ENCODE results near the gene MVK. TPM values are rescaled to one million over a fixed set of nuclear protein-coding genes. Genes with fewer than 3 reads are reported as not detected.

MVK gene
- total RNA-seq, 1 experiment from 2014 or later = 18.1 TPM

DNA sequence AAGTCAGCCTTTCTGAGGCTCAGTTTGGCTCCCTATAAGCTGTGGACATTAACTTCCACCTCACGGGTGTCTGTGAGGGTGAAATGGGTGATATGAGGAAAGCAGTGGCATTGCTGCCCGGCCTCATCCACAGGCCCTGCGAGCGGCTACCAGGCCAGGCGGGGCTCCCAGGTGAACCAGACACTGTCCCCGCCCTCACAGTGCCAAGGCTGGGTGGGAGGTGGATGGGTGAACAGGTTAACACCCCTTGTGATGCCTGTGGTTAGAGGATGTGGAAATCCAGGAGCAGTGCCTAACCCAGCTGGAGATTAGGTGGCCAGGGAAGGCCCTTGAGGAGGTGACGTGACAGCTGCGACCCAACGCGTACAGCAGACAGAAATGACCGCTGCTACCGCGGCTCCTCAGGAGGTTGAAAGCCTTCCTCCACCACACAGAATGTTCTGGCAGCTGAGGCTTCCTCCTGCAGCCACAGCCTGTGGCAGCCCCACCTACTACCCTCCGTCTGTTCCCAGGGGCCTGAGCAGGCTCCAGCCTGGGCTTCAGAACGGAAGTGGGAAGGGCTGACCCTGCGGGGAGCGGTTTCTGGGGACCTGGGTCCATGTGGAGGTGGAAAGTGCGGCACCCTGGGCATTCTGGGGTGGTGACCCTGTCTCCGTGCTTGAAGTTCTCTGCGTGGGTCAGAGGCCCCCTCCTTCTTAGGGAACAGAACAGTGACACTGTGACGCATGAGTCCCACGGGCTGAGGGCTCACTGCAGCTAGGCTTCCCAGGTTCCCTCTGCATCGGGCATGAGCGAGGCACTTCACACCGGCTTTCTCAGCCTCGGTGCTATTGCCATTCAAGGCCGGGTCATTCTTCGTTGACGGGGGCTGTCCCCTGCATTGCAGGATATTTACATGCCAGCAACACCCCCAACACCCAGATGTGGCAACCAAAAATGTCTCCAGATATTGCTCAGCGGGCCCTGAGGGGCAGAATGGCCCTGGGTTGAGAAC, 10.0 kb upstream of the MVK start:
- no peak overlapping the region for H3K27ac ChIP-seq
- H3K4me1 ChIP-seq (replicated peaks) = no peaks in the 10 kb centered on the region
- no peak overlapping the region for H3K4me3 ChIP-seq
- DNase-seq (ENCODE audit: low read depth in 1 of 2, low spot score in 2 of 2) = no peak
- H3K36me3 ChIP-seq = peaks cover 9% of the 10 kb centered on the region
- H3K27me3 ChIP-seq (replicated peaks) = no peaks in the 10 kb centered on the region
- H3K9me3 ChIP-seq (replicated peaks) = no peaks in the 10 kb centered on the region

DNA sequence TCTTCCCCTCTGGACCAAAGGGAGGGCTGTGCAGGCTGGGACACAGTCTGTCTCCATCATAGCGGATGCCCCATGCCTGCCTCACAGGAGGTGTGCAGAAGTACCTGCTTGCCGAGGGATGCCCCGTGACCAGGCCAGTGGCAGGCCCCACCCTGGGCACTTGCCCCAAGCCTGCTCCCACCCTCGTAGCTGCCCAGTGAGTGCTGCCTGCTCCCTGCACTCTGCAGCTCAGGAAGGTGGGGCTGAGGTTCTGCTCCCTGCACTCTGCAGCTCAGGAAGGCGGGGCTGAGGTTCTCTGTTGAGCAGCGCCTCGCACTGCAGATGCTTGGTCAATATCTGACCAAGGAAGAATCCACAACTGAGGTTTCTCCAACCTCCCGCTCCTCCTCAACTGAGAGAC, 7.2 kb upstream of the MVK start:
- Histone ChIP-seq H3K36me3 (peaks cover 9% of the 10 kb centered on the region), H3K9me3 (replicated peaks) (no peaks in the 10 kb centered on the region), H3K27ac (no peak overlapping the region), H3K4me3 (no peak overlapping the region), H3K4me1 (replicated peaks) (no peaks in the 10 kb centered on the region), H3K27me3 (replicated peaks) (no peaks in the 10 kb centered on the region)
- no peak for DNase-seq (ENCODE audit: low read depth in 1 of 2, low spot score in 2 of 2)

DNA sequence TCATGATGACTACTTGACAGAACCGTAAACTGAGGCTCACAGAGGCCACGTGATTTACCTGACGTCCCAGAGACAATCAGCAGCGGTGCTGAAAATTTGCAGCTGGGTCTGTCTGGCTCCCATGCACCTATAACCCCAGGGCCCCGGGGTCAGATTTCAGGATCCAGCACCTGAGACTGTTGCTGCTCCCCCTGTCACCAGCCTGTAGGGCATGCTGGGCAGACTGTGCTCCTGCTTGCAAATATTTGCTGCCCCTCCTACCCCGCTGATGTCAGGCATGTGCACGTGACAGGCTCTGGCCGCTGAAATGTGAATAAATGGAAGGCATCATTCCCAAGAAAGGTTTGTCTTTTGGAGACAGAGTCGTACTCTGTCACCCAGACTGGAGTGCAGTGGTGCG, 6.3 kb upstream of the MVK start:
- Histone ChIP-seq H3K27ac (no peak overlapping the region), H3K27me3 (replicated peaks) (no peaks in the 10 kb centered on the region), H3K9me3 (replicated peaks) (no peaks in the 10 kb centered on the region), H3K4me3 (no peak overlapping the region), H3K4me1 (replicated peaks) (no peaks in the 10 kb centered on the region), H3K36me3 (peaks cover 9% of the 10 kb centered on the region)
- DNase-seq (ENCODE audit: low read depth in 1 of 2, low spot score in 2 of 2) = no peak

DNA sequence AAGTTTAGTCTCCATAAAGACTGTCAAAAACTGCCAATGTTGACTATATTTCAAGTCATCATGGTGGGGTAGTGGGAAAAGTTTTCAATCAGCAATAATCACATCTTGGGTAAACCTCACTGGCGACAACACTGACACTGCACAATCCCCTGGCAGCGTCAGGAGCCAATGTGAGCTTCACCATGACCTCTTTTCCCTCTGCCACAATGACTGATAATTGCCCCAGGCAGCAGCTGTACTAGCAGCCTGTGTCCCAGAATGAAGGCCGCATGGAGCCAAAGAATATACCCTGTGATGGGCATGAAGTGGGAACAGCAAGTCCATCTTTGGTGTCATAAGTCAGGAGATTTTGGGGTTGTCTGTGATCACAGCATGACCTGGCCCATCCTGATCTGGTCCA, 5.6 kb upstream of the MVK start:
- Histone ChIP-seq H3K9me3 (replicated peaks) (no peaks in the 10 kb centered on the region), H3K4me3 (no peak overlapping the region), H3K27ac (no peak overlapping the region), H3K27me3 (replicated peaks) (no peaks in the 10 kb centered on the region), H3K4me1 (replicated peaks) (peaks cover 6% of the 10 kb centered on the region), H3K36me3 (peaks cover 9% of the 10 kb centered on the region)
- no peak for DNase-seq (ENCODE audit: low read depth in 1 of 2, low spot score in 2 of 2)

DNA sequence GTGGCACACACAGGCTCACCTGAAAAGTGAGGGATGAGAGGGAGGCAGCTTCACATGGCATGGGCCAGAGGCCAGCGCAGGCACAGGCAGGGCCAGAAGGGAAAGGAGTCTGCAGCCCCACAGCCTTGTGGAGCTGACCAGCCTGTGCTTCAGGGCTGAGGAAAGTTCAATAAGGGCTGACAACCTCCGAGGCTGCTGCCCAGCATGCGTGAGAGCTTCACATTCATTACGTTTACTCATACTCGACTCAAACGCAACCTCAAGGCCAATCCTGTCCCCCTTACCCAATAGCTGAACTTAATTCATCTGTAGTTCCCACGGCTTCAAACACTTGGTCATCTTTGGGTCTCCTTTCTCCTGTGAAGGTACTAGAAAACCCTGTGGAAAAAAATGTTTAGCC, 5.1 kb upstream of the MVK start:
- no peaks in the 10 kb centered on the region for H3K9me3 ChIP-seq (replicated peaks)
- no peak overlapping the region for H3K27ac ChIP-seq
- peaks cover 9% of the 10 kb centered on the region for H3K4me1 ChIP-seq (replicated peaks)
- H3K4me3 ChIP-seq = no peak overlapping the region
- H3K36me3 ChIP-seq = peaks cover 7% of the 10 kb centered on the region
- no peaks in the 10 kb centered on the region for H3K27me3 ChIP-seq (replicated peaks)
- DNase-seq (ENCODE audit: low read depth in 1 of 2, low spot score in 2 of 2) = no peak

DNA sequence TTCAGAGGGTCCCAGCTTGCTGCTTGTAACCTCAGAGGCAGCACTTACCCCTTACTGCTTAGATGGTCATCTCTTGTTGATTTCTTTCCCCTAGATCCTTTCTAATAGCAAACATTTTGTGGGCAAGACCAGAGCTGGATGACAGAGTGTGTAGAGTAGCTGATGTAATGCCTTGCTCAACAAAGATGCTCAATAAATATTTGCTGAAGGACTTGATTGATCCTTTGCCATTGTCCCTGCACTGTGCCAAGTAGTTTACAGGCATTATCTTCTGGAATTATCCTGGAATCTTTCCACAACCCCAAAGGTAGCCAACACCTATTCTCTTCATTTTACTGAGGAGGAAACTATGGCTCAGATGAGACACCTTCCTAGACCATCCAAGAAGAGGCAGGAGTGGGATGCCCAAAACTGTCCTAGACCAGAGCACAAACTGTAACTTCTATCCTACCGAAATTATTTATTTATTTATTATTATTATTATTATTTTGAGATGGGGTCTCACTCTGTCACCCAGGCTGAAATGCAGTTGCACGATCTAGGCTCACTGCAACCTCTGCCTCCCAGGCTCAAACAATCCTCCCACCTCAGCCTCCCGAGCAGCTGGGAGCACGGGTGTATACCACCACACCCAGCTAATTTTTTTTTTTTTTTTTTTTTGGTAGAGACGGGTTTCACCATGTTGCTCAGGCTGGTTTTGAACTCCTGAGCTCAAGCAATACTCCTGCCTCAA, 1.7 kb upstream of the MVK start:
- no peaks in the 10 kb centered on the region for H3K9me3 ChIP-seq (replicated peaks)
- H3K27ac ChIP-seq = no peak overlapping the region
- no peak for DNase-seq (ENCODE audit: low read depth in 1 of 2, low spot score in 2 of 2)
- no peak overlapping the region for H3K4me3 ChIP-seq
- H3K36me3 ChIP-seq = peaks cover 16% of the 10 kb centered on the region
- no peaks in the 10 kb centered on the region for H3K27me3 ChIP-seq (replicated peaks)
- H3K4me1 ChIP-seq (replicated peaks) = peaks cover 16% of the 10 kb centered on the region

DNA sequence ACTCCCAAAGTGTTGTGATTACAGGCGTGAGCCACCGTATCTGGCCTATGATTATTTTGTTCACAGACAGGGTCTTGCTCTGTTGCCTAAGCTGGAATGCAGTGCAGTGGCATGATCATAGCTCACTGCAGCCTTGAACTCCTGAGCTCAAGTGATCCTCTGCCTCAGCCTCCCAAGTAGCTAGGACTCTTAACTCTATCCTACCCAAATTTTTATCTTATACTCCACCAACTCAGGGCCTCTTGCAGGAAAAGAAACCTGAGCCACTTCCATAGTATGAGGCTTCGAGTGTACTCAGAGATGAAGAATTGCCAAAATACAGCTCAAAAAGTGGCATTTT, 1.1 kb upstream of the MVK start:
- peak overlapping the region; percentile 73; the same call in 1 of the 2 replicates for H3K27ac ChIP-seq
- no peak for DNase-seq (ENCODE audit: low read depth in 1 of 2, low spot score in 2 of 2)
- H3K4me3 ChIP-seq = peak overlapping the region; percentile 81
- H3K27me3 ChIP-seq (replicated peaks) = no peaks in the 10 kb centered on the region
- H3K36me3 ChIP-seq = peaks cover 22% of the 10 kb centered on the region
- H3K4me1 ChIP-seq (replicated peaks) = peaks cover 16% of the 10 kb centered on the region
- no peaks in the 10 kb centered on the region for H3K9me3 ChIP-seq (replicated peaks)

DNA sequence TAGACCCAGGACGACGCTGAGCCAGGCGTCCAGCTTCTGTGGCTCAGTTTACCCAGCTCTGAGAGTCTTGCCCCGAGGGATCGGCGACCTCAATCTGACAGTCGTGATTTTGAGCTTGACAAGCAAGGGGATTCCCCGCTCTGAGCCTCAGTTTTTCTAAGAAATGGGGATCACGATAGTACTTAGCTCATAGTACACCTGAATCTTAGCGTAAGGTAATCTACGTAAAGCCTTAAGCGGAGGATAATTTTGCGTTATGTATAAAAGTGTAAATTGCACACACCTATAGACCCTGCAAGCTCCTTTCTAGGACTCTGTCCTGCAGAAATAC, 285 bp downstream of the MVK start:
- H3K9me3 ChIP-seq (replicated peaks) = no peaks in the 10 kb centered on the region

DNA sequence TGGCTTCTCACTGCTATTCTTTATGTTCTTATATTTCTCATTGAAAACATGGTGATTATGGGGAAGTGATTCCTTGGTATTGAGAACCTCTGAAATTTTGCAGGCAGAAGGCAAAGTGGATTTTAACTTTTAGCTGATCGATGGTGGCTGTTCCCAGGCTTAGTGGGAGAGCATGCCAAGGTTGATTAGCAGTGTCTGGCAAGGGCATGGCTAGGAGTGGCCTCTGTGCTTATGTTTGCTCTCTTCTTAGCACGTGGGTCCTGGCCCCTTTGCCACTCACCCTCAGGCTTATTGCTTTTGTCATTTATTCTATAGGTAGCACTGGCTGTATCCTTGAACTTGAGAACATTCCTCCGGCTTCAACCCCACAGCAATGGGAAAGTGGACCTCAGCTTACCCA, 2.1 kb downstream of the MVK start:
- Histone ChIP-seq H3K27ac (no peak overlapping the region), H3K36me3 (peaks cover 41% of the 10 kb centered on the region), H3K9me3 (replicated peaks) (no peaks in the 10 kb centered on the region), H3K4me3 (no peak overlapping the region), H3K4me1 (replicated peaks) (peaks cover 16% of the 10 kb centered on the region), H3K27me3 (replicated peaks) (no peaks in the 10 kb centered on the region)
- DNase-seq (ENCODE audit: low read depth in 1 of 2, low spot score in 2 of 2) = no peak

More for the DNA sequence above, 285 bp downstream of the MVK start:
- Histone ChIP-seq H3K27ac (0 out of 2 replicates have a peak overlapping the region, but pooled peaks have one; percentile 2), H3K4me3 (peak overlapping the region; percentile 81), H3K36me3 (peaks cover 27% of the 10 kb centered on the region), H3K27me3 (replicated peaks) (no peaks in the 10 kb centered on the region), H3K4me1 (replicated peaks) (peaks cover 16% of the 10 kb centered on the region)
- DNase-seq (ENCODE audit: low read depth in 1 of 2, low spot score in 2 of 2) = no peak

DNA sequence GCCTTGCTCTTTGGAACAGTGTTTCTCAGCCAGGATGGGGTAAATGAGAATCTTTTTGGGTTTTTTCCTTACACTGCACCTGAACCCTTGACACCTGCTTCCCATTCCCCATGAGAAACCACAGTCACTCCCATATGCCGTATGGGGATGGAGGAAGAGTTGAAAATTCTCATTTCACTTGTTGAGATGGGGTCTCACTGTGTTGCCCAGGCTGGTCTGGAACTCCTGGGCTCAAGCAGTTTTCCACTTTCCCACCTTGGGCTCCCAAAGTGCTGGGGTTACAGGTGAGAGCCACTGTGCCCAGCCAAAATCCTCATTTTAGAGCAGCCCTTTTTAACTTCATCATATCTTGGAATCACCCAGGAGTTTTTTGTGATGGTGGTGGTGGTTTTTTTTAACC, 3.7 kb downstream of the MVK start:
- H3K4me1 ChIP-seq (replicated peaks) = peaks cover 16% of the 10 kb centered on the region
- no peaks in the 10 kb centered on the region for H3K9me3 ChIP-seq (replicated peaks)
- H3K4me3 ChIP-seq = no peak overlapping the region
- H3K27me3 ChIP-seq (replicated peaks) = no peaks in the 10 kb centered on the region
- no peak overlapping the region for H3K27ac ChIP-seq
- H3K36me3 ChIP-seq = peaks cover 54% of the 10 kb centered on the region
- DNase-seq (ENCODE audit: low read depth in 1 of 2, low spot score in 2 of 2) = no peak

DNA sequence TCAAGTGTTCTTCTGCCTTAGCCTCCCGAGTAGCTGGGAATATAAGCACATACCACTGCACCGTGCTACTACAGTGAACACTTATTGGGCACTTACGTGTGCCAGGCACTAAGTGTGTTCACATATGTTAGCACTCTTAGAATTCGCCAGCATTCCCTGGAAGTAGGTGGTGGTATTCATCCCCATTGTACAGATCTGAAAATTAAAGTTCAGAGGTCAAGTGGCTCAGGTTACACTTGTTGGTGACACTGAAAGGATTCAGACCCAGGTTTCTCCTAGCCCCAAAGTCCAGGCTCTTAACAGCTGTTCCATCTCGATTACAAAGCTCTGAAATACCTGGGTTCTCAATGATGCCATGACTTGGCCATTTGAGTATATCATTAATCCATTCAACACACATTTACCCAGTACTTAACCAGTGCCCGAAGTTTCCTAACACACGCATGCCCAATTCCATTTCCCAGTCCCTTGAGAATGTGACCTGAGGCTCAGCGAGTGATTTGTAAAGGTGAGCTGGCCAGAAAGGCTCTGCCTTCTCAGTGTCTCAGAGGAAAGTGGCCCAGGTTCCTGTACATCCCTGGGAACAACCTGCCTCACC, 4.8 kb downstream of the MVK start:
- no peaks in the 10 kb centered on the region for H3K9me3 ChIP-seq (replicated peaks)
- no peaks in the 10 kb centered on the region for H3K27me3 ChIP-seq (replicated peaks)
- H3K4me1 ChIP-seq (replicated peaks) = peaks cover 7% of the 10 kb centered on the region
- H3K27ac ChIP-seq = no peak overlapping the region
- H3K36me3 ChIP-seq = peaks cover 54% of the 10 kb centered on the region
- DNase-seq (ENCODE audit: low read depth in 1 of 2, low spot score in 2 of 2) = no peak
- H3K4me3 ChIP-seq = no peak overlapping the region

DNA sequence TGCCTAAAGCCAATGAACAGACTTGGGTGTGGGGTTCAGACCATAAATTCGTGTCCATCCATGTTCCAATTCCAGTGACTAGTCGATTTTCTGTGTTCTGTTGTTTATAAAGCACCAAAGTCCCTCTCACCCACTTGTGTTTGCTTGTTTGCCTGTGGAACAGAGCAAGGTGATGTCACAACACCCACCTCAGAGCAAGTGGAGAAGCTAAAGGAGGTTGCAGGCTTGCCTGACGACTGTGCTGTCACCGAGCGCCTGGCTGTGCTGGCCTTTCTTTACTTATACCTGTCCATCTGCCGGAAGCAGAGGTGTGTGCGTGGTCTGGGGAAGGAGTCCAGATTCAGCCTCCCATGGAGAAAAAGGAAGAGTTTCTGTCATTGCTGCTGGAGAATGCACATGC, 6.0 kb downstream of the MVK start:
- Histone ChIP-seq H3K9me3 (replicated peaks) (no peaks in the 10 kb centered on the region), H3K36me3 (peaks cover 59% of the 10 kb centered on the region), H3K27ac (no peak overlapping the region), H3K4me1 (replicated peaks) (peaks cover under 1% of the 10 kb centered on the region), H3K27me3 (replicated peaks) (no peaks in the 10 kb centered on the region), H3K4me3 (no peak overlapping the region)
- no peak for DNase-seq (ENCODE audit: low read depth in 1 of 2, low spot score in 2 of 2)

DNA sequence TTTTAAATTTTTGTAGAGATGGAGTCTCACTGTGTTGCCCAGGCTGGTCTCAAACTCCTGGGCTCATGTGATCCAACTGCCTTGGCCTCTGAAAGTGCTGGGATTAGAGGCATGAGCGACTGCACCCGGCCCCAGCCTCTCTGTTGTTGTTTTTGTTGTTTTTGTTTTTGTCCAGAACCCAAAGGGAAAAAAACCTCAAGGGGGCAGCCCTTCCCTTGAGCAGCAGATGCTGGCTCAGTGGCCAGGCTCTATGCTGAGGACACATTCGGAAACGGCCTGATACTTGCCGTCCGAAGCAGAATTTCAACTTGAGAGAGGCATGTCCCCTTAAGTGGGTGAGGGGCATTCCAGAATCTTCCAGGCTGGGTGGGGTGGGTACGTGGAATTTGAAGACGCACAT, 6.7 kb downstream of the MVK start:
- H3K27ac ChIP-seq = no peak overlapping the region
- peaks cover 59% of the 10 kb centered on the region for H3K36me3 ChIP-seq
- H3K4me3 ChIP-seq = no peak overlapping the region
- no peaks in the 10 kb centered on the region for H3K9me3 ChIP-seq (replicated peaks)
- no peaks in the 10 kb centered on the region for H3K27me3 ChIP-seq (replicated peaks)
- DNase-seq (ENCODE audit: low read depth in 1 of 2, low spot score in 2 of 2) = no peak
- H3K4me1 ChIP-seq (replicated peaks) = no peaks in the 10 kb centered on the region

Data from SJSA1 (cell line).